CD14-positive monocyte (primary cell): Measurements from ENCODE around the gene PSMD12. TPM values are rescaled to one million over a fixed set of nuclear protein-coding genes. Genes with fewer than 3 reads are reported as not detected.
A peak's percentile ranks its signal among the peaks of the same experiment; 100 is the strongest.

Experiments
- DNase-seq, 3 donors: peaks; one replicate each; pipeline ENCODE4 v3.0.0-alpha.2; 2011 to 2022
- H2AFZ ChIP-seq: 2 replicates; pipeline ENCODE4 v1.6.0; 2012; ENCODE audit warnings: mild to moderate bottlenecking, low read depth, low read length, inconsistent platforms; ENCODE audit not compliant: insufficient read depth, poor library complexity, severe bottlenecking
- H3K27ac ChIP-seq, 2 donors: 1 replicate in 1 of 2; 2 replicates in 1 of 2; pipeline ENCODE4 v1.5.1; 2012 to 2013; ENCODE audit warnings: low read length in 2 of 2, control low read depth in 1 of 2, inconsistent platforms in 1 of 2, low read depth in 1 of 2, mild to moderate bottlenecking in 1 of 2
- H3K27me3 ChIP-seq, 2 donors: one replicate each; pipeline versions ENCODE4 v1.6.0 to v1.6.1; 2011 to 2013; ENCODE audit warnings: low read length in 2 of 2; ENCODE audit not compliant: control insufficient read depth in 2 of 2, insufficient read depth in 2 of 2
- H3K36me3 ChIP-seq, 2 donors: replicated peaks in 1 of 2; 1 replicate in 1 of 2; 2 replicates in 1 of 2; pipeline versions ENCODE4 v1.5.1 to v1.6.1; 2012 to 2013; ENCODE audit warnings: low read length in 2 of 2, control low read depth in 1 of 2, inconsistent platforms in 1 of 2, mild to moderate bottlenecking in 1 of 2; ENCODE audit not compliant: insufficient read depth in 2 of 2, control insufficient read depth in 1 of 2
- H3K4me1 ChIP-seq, 2 donors: 1 replicate in 1 of 2; 2 replicates in 1 of 2; pipeline versions ENCODE4 v1.5.1 to v1.6.1; 2012 to 2013; ENCODE audit warnings: low read length in 2 of 2, control low read depth in 1 of 2, inconsistent platforms in 1 of 2, mild to moderate bottlenecking in 1 of 2, moderate library complexity in 1 of 2; ENCODE audit not compliant: insufficient read depth in 2 of 2, control insufficient read depth in 1 of 2
- H3K4me2 ChIP-seq: replicated peaks from 2 replicates; pipeline ENCODE3; 2012; ENCODE audit warnings: low read length, moderate library complexity, mild to moderate bottlenecking; ENCODE audit not compliant: poor library complexity, severe bottlenecking; ENCODE audit errors: extremely low read depth
- H3K4me3 ChIP-seq, 3 experiments: fragments of 200-600 bp in 1 of 3; sonication (generic) in 1 of 3; replicated peaks in 1 of 3; 1 replicate in 2 of 3; 2 replicates in 1 of 3; pipeline ENCODE4 v1.5.1; 2011 to 2013; ENCODE audit warnings: low read length in 3 of 3, mild to moderate bottlenecking in 3 of 3, control low read depth in 2 of 3, low read depth in 2 of 3, inconsistent platforms in 1 of 3, moderate library complexity in 1 of 3
- H3K79me2 ChIP-seq: 2 replicates; pipeline ENCODE4 v1.6.0; 2012; ENCODE audit warnings: mild to moderate bottlenecking, control low read depth, inconsistent platforms, low read length, moderate library complexity; ENCODE audit not compliant: insufficient read depth
- H3K9ac ChIP-seq: 2 replicates; pipeline ENCODE4 v1.6.0; 2017; ENCODE audit warnings: low read length, mild to moderate bottlenecking; ENCODE audit not compliant: insufficient read depth, poor library complexity, severe bottlenecking
- H3K9me3 ChIP-seq, 2 donors: replicated peaks in 1 of 2; 1 replicate in 1 of 2; 2 replicates in 1 of 2; pipeline versions ENCODE4 v1.5.1 to v1.6.1; 2012 to 2013; ENCODE audit warnings: low read length in 2 of 2, control low read depth in 1 of 2; ENCODE audit not compliant: control insufficient read depth in 1 of 2, insufficient read depth in 1 of 2
- H4K20me1 ChIP-seq: 2 replicates; pipeline ENCODE4 v1.6.0; 2012; ENCODE audit warnings: mild to moderate bottlenecking, low read length, control low read depth, moderate library complexity; ENCODE audit not compliant: insufficient read depth
- H3K27ac Mint-ChIP-seq, 7 donors: one replicate each; pipeline ENCODE4 v1.8.0; 2020; ENCODE audit warnings: mild to moderate bottlenecking in 7 of 7, mixed read lengths in 7 of 7, moderate library complexity in 6 of 7, inconsistent platforms in 2 of 7
- H3K27me3 Mint-ChIP-seq, 3 donors: one replicate each; pipeline ENCODE4 v1.8.0; 2021 to 2022; ENCODE audit warnings: low read depth in 3 of 3, mild to moderate bottlenecking in 3 of 3, mixed read lengths in 3 of 3, moderate library complexity in 3 of 3, inconsistent platforms in 1 of 3
- H3K36me3 Mint-ChIP-seq, 2 donors: one replicate each; pipeline ENCODE4 v1.8.0; 2020; ENCODE audit warnings: mixed read lengths in 2 of 2, inconsistent platforms in 1 of 2, mild to moderate bottlenecking in 1 of 2
- H3K4me1 Mint-ChIP-seq: one replicate; pipeline ENCODE4 v1.8.0; 2020; ENCODE audit warnings: mild to moderate bottlenecking, mixed read lengths
- H3K4me3 Mint-ChIP-seq, 2 donors: one replicate each; pipeline ENCODE4 v1.8.0; 2020; ENCODE audit warnings: mild to moderate bottlenecking in 2 of 2, mixed read lengths in 2 of 2, moderate library complexity in 1 of 2
- H3K9me3 Mint-ChIP-seq, 7 donors: one replicate each; pipeline ENCODE4 v1.8.0; 2020 to 2022; ENCODE audit warnings: mixed read lengths in 7 of 7, mild to moderate bottlenecking in 6 of 7, moderate library complexity in 6 of 7, inconsistent platforms in 2 of 7
- CTCF ChIP-seq: fragments of 200-600 bp; IDR thresholded peaks from one replicate; pipeline ENCODE4 v1.8.0; 2022; ENCODE audit warnings: antibody characterized with exemption, mild to moderate bottlenecking
- WGBS: methylation state at CpG from one replicate; pipeline ENCODE4 v1.1.5; 2013; ENCODE audit warnings: missing lambda C conversion rate; ENCODE audit not compliant: insufficient coverage; 5-methylcytosine and 5-hydroxymethylcytosine counted together
- intact Hi-C, 2 donors: fragments of 100-400 bp; cut with micrococcal nuclease; formaldehyde crosslinking; loops; one replicate each; pipeline versions ENCODE4 v1.15.0 to v1.15.1; 2023
- polyA plus RNA-seq, 3 donors: library from polyadenylated mRNA; depleted of rRNA in 1 of 3; unstranded in 2 of 3; stranded (reverse) in 1 of 3; fragments of 300-500 nt in 2 of 3; fragments of >200 nt in 1 of 3; fragmentation: Illumina TruSeq in 2 of 3; gene quantifications; 1 replicate in 2 of 3; 2 replicates in 1 of 3; pipeline ENCODE4 v1.2.3, GENCODE V29; 2012 to 2021

PSMD12 gene
- polyA plus RNA-seq, 3 donors = 16.2 to 30.7 (median 17.8) TPM

- peak overlapping the region; percentile 46 for H2AFZ ChIP-seq
- H3K4me1 Mint-ChIP-seq = peaks cover 35% of the 10 kb centered on the region
- peaks cover 24 to 25% of the 10 kb centered on the region in 2 donors for H3K4me1 ChIP-seq
- H3K9me3 Mint-ChIP-seq = peaks cover 0 to 5% (median 0%) of the 10 kb centered on the region in 7 donors
- H3K36me3 Mint-ChIP-seq = no peaks in the 10 kb centered on the region
- intact Hi-C loops = loop anchor here (5.0 to 10.0 kb wide), 2 partner anchors 57 to 100 kb away; no protein-coding TSS in a partner anchor
- H4K20me1 ChIP-seq = peaks cover 12% of the 10 kb centered on the region
- no peak overlapping the region for H3K27ac ChIP-seq
- 89% methylated on average over 1 of the region's 5 CpGs for WGBS
- DNase-seq = no peak
- H3K9ac ChIP-seq = no peak overlapping the region
- no peak overlapping the region for H3K4me3 ChIP-seq
- H3K36me3 ChIP-seq = no peaks in the 10 kb centered on the region
- TF ChIP-seq CTCF = no peak
- H3K27ac Mint-ChIP-seq = peak overlapping the region in 2 of 7 donors; percentile 75 to 82
- H3K27me3 ChIP-seq = no peaks in the 10 kb centered on the region
- peak overlapping the region; percentile 59 to 67 for H3K4me3 Mint-ChIP-seq
- peaks cover 0 to 14% (median 0%) of the 10 kb centered on the region in 3 donors for H3K27me3 Mint-ChIP-seq
- peaks cover 6% of the 10 kb centered on the region for H3K79me2 ChIP-seq
- no peak overlapping the region for H3K4me2 ChIP-seq
- H3K9me3 ChIP-seq = no peaks in the 10 kb centered on the region
Measured at GRCh38 chr17:67375054-67375427, 8.7 kb upstream of the PSMD12 start.

GRCh38 chr17:67374329-67375053 lies 8.1 kb upstream of the PSMD12 start:
- intact Hi-C loops = loop anchor here (5.0 to 10.0 kb wide), 3 partner anchors 58 to 313 kb away; no protein-coding TSS in a partner anchor
- peak overlapping the region; percentile 59 to 67 for H3K4me3 Mint-ChIP-seq
- peaks cover 35% of the 10 kb centered on the region for H3K4me1 Mint-ChIP-seq
- H3K9me3 Mint-ChIP-seq = peaks cover 0 to 3% (median 0%) of the 10 kb centered on the region in 7 donors
- Histone ChIP-seq H3K4me3 (peak overlapping the region in 1 of 3 experiments; percentile 26), H3K9me3 (no peaks in the 10 kb centered on the region), H3K27ac (no peak overlapping the region), H4K20me1 (peaks cover 6% of the 10 kb centered on the region), H3K27me3 (no peaks in the 10 kb centered on the region), H3K4me2 (peak overlapping the region; percentile 10), H3K36me3 (no peaks in the 10 kb centered on the region), H3K4me1 (peaks cover 24% of the 10 kb centered on the region in 2 donors), H3K79me2 (peaks cover 6% of the 10 kb centered on the region), H2AFZ (peak overlapping the region; percentile 46), H3K9ac (no peak overlapping the region)
- 20% methylated on average over 8 of the region's 12 CpGs for WGBS
- H3K36me3 Mint-ChIP-seq = no peaks in the 10 kb centered on the region
- H3K27ac Mint-ChIP-seq = peak overlapping the region in 5 of 7 donors; percentile 37 to 82 (median 50)
- peak; percentile 74 to 86 (median 83) for DNase-seq
- peak; percentile 93 for TF ChIP-seq CTCF
- H3K27me3 Mint-ChIP-seq = peaks cover 0 to 14% (median 0%) of the 10 kb centered on the region in 3 donors
